ENCODE results near the gene C19orf25.
A peak's percentile ranks its signal among the peaks of the same experiment; 100 is the strongest.
"Not testable (repeated sequence)": the region's sequence is repeated elsewhere in the genome, so short reads cannot be mapped to it uniquely, and the experiment has no call there.

C19orf25 gene

DNA sequence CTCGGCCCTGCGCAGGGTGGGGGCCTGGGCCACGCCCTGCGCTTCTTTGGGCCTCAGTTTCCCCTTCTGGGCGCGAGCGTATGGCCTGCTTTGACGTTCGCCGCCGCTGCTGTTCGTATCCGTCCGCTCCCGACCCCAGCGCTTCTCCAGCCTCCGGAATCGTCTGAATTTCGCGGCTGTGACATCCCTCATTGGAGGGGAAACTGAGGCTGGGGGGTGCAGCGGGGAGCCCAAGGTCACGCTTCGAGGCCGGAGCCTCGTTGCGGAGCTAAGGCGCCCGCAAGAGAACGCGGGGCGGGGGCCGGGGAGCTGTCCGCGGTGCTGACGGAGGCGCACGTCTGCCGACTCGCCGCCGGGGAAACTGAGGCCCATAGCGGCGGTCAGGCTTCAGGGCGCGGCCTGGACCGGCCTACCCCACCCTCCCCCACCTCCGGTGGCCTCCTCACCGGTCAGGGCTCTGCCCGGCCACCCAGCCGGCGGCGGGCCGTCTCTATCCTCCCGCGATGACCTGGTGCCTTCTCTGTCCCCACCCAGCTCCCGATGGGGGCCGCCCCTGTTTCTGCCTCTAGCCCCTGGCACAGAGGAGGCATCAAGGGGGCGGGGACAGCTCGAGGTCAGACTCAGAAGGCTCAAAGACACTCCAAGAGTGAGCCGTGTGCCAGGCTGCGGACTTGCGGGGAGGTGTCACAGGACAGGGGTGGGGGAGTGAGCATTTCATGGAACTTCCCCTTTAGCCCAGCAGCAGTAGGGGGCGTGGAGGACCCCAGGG is 32.1 kb downstream of the C19orf25 start:
- DNase-seq (ENCODE audit: insufficient read length) (no peak), FAIRE-seq (no peak)
- TF ChIP-seq TAF1 (IDR thresholded peaks at IDR 0.05; ENCODE audit: borderline replicate concordance, low read depth, low read length) (no peak), POLR2AphosphoS5 (IDR thresholded peaks at IDR 0.05; ENCODE audit: low read depth, low read length) (no peak), POLR2A (IDR thresholded peaks at IDR 0.05; ENCODE audit: low read depth, low read length) (no peak)

DNA sequence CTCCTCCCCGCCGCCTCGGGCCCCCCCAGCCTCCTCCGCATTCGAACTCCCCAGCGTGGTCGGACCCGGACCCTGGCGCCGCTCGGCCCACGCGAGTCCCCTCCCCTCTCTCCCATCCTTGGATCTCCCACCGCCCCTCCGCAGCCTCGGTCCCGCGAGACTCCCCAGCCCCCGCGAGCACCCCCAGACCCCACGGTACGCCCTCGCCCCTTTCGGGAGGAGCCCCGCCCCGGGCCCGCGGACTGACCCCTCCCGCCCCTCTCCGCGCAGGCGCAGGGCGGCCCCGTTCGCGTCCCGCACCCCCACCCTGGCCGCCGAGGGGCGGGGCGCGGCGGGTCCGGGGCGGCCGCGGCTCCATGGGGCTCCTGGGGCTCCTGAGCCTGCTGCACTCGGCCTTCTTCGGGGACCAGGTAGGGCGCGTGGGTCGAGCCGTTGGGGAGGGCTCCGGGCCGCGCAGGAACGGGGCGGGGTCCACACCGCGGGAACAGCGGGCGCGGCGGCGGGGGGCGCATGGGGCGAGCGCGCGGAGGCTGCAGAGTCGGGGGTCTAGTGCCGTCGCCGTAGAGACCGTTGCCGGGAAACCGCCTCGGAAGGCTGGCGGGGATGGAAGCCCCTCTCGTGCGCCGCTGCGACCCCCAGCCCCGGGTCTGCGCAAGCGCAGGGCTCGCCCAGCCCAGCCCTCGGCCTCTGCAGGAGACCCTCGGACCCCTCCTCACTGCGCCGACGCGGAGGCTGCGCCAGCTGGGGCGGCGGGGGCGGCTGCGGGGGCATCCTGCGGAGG is 32.9 kb downstream of the C19orf25 start:
- no peak for FAIRE-seq
- TF ChIP-seq TAF1 (IDR thresholded peaks at IDR 0.05; ENCODE audit: borderline replicate concordance, low read depth, low read length) (no peak), POLR2AphosphoS5 (IDR thresholded peaks at IDR 0.05; ENCODE audit: low read depth, low read length) (no peak), POLR2A (IDR thresholded peaks at IDR 0.05; ENCODE audit: low read depth, low read length) (no peak)

DNA sequence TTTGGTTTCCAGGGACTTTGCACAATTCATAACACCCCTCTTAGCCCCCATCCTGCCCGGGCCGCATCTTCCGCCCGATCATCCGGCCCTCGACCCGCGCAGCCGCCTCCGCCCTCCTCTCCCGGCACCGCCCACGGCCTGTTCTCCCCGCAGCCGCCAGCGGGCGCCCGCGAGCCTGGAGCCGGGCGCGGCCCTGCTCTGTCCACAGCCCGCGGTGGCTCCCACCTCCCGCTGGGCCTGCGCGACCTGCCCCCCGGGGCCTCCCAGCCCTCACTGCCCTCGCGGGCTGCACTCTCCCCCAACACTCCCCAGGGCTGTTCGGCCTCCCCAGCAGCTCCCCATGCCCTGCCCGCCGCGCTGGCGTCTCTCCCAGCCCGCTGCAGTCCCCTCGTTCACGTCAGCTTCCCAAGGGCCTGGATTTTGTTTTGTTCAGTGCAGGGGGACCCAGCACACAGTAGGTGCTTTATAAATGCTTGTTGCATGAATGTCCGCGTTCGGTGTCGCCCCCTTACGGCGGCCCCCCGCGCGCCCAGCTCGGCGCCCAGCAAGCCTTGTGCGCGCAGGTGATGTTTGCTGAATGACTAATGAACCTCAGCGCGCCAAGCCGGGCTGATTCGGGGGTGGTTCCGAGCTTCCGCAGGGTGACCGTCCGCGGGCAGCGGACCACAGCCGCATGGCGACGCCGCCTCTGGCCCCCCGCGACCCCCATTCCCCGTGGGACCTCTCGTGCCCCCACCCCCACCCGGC is 33.7 kb downstream of the C19orf25 start:
- FAIRE-seq, result peak; percentile 90

More for the DNA sequence above, 32.9 kb downstream of the C19orf25 start:
- DNase-seq (ENCODE audit: insufficient read length), result no peak

DNA sequence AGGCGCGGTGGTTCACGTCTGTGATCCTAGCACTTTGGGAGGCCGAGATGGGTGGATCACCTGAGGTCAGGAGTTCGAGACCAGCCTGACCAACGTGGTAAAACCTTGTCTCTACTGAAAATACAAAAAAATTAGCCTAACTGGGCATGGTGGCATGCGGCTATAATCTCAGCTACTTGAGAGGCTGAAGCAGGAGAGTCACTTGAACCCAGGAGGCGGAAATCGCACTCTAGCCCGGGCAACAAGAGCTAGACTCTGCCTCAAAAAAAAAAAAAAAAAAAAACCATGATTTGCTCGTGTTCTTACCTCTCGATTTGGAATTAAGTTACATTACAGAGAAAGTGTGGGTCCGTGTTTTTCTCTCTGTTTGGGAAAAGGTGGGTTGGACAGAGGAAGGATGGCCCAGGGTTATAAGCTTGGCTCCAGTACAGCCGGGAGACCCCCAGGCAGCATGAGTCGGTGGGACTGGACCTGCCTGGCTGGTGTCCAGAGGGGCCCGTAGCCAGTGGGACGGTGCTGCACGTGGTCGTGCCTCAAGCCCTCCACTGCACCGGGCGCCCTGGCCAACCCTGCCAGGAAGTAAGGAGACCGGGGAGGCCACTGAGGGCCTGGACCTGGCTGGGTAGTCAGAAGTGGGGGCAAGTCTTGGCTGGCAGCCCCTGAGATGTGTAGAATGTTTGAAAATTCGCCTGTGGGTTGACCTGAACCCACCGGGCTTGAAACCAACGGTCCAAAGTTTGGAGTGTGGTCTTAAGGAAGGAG is 37.2 kb downstream of the C19orf25 start:
- DNase-seq (ENCODE audit: insufficient read length) (no peak), FAIRE-seq (no peak)
- TF ChIP-seq POLR2A (IDR thresholded peaks at IDR 0.05; ENCODE audit: low read depth, low read length) (peak; percentile 12; the same call in 1 of the 2 replicates), POLR2AphosphoS5 (IDR thresholded peaks at IDR 0.05; ENCODE audit: low read depth, low read length) (no peak; the same call in 1 of the 2 replicates)

More for the DNA sequence above, 33.7 kb downstream of the C19orf25 start:
- peak; percentile 98 for DNase-seq (ENCODE audit: insufficient read length)
- no peak for TF ChIP-seq POLR2AphosphoS5 (IDR thresholded peaks at IDR 0.05; ENCODE audit: low read depth, low read length)
- no peak for TF ChIP-seq TAF1 (IDR thresholded peaks at IDR 0.05; ENCODE audit: borderline replicate concordance, low read depth, low read length)
- no peak for TF ChIP-seq POLR2A (IDR thresholded peaks at IDR 0.05; ENCODE audit: low read depth, low read length)

DNA sequence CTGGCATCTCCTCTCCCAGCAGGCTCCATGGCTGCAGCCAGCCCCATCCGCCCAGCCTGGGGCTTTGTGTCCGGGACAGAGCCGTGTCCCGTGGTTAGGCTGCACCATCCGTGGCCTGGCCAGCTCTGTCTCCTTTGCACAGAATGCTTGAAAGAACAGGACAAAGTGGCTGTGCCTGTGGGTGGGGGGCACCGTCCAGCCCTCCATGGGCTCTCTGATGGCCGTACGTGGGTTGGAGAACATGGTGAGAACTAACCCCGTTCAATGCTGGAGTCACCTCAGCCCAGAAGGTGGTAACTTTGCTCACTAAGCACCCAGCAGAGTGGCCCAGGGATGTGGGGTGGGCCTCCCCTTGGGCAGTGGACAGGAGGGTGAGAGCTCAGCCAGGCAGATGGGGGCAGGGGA is 38.0 kb downstream of the C19orf25 start:
- no peak for DNase-seq (ENCODE audit: insufficient read length)
- FAIRE-seq, result no peak
- TF ChIP-seq POLR2AphosphoS5 (IDR thresholded peaks at IDR 0.05; ENCODE audit: low read depth, low read length) (peak; percentile 44; the same call in 1 of the 2 replicates), POLR2A (IDR thresholded peaks at IDR 0.05; ENCODE audit: low read depth, low read length) (peak; percentile 7; the same call in 1 of the 2 replicates), TAF1 (IDR thresholded peaks at IDR 0.05; ENCODE audit: borderline replicate concordance, low read depth, low read length) (no peak)

DNA sequence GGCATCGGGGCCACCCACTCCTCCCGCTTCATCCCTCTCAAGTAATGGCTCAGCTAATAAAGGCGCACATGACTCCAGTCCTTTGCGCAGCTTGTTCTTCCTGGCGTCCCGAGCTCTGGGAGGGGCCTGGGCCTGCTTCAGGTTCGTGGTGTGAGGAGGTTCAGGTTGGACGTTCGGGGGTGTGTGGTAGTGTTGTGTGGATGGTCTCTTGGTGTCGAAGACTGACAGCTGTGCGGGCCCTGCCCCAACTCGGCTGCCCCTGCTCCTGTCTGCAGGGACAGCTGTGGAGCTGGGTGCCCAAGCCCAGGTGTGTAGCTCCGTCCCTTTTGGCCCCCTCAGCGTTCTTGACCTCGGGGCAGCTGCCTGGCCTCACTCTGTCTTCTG is 38.6 kb downstream of the C19orf25 start:
- FAIRE-seq (no peak), DNase-seq (ENCODE audit: insufficient read length) (no peak)
- TF ChIP-seq POLR2A (IDR thresholded peaks at IDR 0.05; ENCODE audit: low read depth, low read length) (peak; percentile 8; the same call in 1 of the 2 replicates), POLR2AphosphoS5 (IDR thresholded peaks at IDR 0.05; ENCODE audit: low read depth, low read length) (no peak; the same call in 1 of the 2 replicates)

DNA sequence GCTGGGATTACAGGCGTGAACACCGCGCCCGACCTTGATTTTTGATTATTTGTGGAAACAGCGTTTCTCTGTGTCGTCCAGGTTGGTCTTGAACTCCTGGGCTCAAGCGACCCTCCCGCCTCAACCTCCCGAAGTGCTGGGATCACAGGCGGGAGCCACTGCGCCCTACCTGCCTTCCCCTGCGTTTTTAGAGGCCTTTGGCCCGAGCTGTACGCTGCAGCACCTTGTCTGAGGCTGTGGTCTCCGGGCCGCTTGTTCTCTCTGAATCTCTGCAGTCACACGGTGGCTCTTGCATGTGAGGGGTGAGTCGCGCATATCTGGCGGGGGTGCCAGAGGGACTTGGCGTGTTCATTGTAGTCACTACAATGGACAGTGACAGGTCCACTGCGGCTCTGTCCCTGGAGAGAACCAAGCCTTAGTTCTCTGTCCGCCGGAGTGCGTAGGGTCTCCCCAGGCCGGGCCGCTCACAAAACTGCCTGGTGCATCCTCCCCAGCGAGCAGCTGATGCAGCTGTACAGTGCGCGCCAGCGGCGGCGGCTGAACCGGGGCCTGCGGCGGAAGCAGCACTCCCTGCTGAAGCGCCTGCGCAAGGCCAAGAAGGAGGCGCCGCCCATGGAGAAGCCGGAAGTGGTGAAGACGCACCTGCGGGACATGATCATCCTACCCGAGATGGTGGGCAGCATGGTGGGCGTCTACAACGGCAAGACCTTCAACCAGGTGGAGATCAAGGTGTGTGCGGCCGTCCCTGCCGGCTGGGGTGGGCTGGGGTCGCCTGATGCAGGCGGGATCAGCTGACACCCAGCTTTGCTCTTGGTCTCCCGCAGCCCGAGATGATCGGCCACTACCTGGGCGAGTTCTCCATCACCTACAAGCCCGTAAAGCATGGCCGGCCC is 39.2 kb downstream of the C19orf25 start:
- DNase-seq (ENCODE audit: insufficient read length); FAIRE-seq: not testable (repeated sequence)
- TF ChIP-seq POLR2AphosphoS5 (IDR thresholded peaks at IDR 0.05; ENCODE audit: low read depth, low read length) (peak; percentile 25; the same call in 1 of the 2 replicates), POLR2A (IDR thresholded peaks at IDR 0.05; ENCODE audit: low read depth, low read length) (0 out of 2 replicates have a peak, but pooled peaks have one; percentile 0)

DNA sequence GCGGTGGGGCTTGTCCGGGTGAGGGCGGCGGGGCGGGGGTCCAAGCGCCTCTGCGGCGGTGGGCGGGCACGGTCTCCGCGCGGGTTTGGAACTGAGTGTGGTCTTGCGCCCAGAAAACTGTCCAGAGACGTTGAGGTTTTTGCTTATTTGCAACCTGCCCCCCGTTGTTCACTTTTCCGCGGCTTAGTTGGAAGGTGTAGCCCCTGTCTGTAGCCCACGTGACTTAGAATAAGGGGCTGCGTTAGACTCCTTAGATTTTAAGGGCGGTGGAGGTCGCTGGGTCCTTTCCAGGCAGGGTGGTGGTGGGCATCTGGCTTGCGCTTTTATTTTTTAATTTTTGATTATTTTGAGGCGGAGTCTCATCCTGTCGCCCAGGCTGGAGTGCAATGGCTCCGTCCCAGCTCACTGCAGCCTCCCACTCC is 40.1 kb downstream of the C19orf25 start:
- FAIRE-seq, result no peak
- DNase-seq (ENCODE audit: insufficient read length), result no peak
- no peak for TF ChIP-seq TAF1 (IDR thresholded peaks at IDR 0.05; ENCODE audit: borderline replicate concordance, low read depth, low read length)
- no peak; the same call in 1 of the 2 replicates for TF ChIP-seq POLR2AphosphoS5 (IDR thresholded peaks at IDR 0.05; ENCODE audit: low read depth, low read length)
- no peak for TF ChIP-seq POLR2A (IDR thresholded peaks at IDR 0.05; ENCODE audit: low read depth, low read length)

DNA sequence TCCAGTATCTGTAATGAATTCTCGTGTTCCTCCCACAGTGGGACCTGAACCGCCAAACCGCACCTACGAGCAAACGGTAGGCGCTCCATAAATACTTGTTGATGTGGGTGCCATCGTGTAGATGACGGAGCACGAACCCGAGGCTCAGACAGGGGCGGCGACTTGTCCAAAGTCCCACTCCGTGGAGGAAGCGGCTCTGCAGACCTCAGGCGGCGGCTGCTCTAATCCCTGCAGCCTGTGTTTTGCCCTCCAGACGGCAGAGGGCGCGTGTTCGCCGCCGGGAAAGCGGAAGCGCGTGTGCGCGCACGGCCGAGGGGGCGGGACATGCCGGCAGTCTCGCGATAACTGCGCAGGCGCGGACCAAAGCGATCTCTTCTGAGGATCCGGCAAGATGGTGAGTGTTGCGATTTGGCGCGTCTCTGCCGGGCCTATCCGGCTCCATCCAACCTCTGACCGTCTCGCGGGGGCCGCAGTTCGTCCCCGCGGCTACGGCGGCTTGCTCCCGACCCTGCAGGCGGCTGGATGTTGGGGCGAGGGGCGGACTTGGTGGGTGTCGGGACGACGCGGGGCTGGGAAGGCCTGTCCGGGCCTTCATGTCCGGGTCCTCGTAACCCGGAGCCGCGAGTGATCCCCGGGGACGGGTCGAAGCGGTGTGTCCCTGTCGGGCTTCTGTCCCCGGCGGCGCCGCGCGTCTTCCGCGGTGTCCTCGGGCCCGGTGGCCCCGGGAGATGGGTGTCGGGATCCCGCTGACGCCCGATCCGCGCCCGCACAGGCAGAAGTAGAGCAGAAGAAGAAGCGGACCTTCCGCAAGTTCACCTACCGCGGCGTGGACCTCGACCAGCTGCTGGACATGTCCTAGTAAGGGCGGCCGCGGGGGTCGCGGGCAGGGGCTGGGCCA is 40.7 kb downstream of the C19orf25 start, which contains the start of gene RPS15:
RPS15 (plus strand) TSS at position 362 of the 898 bp plus-strand sequence; CDS start at position 392, 30 bp downstream.
- peak; percentile 100 for TF ChIP-seq TAF1 (IDR thresholded peaks at IDR 0.05; ENCODE audit: borderline replicate concordance, low read depth, low read length)
- TF ChIP-seq POLR2AphosphoS5 (IDR thresholded peaks at IDR 0.05; ENCODE audit: low read depth, low read length), result peak; percentile 99
- peak; percentile 100 for TF ChIP-seq POLR2A (IDR thresholded peaks at IDR 0.05; ENCODE audit: low read depth, low read length)
- FAIRE-seq (peak; percentile 100), DNase-seq (ENCODE audit: insufficient read length) (peak; percentile 95)

Measured in GM12892 (cell line).